ENCODE measurements around the gene QSOX2. TPM values are rescaled to one million over a fixed set of nuclear protein-coding genes. Genes with fewer than 3 reads are reported as not detected.

Gene QSOX2
- total RNA-seq, 2 donors from 2014 or later = 7.2 to 13.5 TPM

GRCh38 chr9:136189394-136190236 lies 56.0 kb downstream of the QSOX2 start:
- Histone ChIP-seq H3K27me3 (replicated peaks; ENCODE audit: insufficient read depth) (no peaks in the 10 kb centered on the region), H3K27ac (no peak overlapping the region), H3K4me3 (no peak overlapping the region), H3K9me3 (no peaks in the 10 kb centered on the region), H3K36me3 (no peaks in the 10 kb centered on the region), H3K4me1 (ENCODE audit: control insufficient read depth in 1 of 2, low read depth in 2 of 2) (no peaks in the 10 kb centered on the region)
- TF ChIP-seq CTCF (IDR thresholded peaks at IDR 0.05) = no peak
- ATAC-seq (ENCODE audit: insufficient number of reproducible peaks, low FRiP score, low read depth) = no peak
- no peak for DNase-seq (ENCODE audit: low spot score)

GRCh38 chr9:136187683-136188586 lies 57.7 kb downstream of the QSOX2 start:
- Histone ChIP-seq H3K4me1 (ENCODE audit: control insufficient read depth in 1 of 2, low read depth in 2 of 2) (no peaks in the 10 kb centered on the region), H3K9me3 (no peaks in the 10 kb centered on the region), H3K27ac (no peak overlapping the region), H3K27me3 (replicated peaks; ENCODE audit: insufficient read depth) (no peaks in the 10 kb centered on the region), H3K4me3 (no peak overlapping the region), H3K36me3 (no peaks in the 10 kb centered on the region)
- ATAC-seq (ENCODE audit: insufficient number of reproducible peaks, low FRiP score, low read depth) = no peak
- no peak for DNase-seq (ENCODE audit: low spot score)
- no peak for TF ChIP-seq CTCF (IDR thresholded peaks at IDR 0.05)

- no peak for ATAC-seq (ENCODE audit: insufficient number of reproducible peaks, low FRiP score, low read depth)
- Histone ChIP-seq H3K27ac (no peak overlapping the region), H3K36me3 (no peaks in the 10 kb centered on the region), H3K4me3 (no peak overlapping the region), H3K9me3 (no peaks in the 10 kb centered on the region), H3K4me1 (ENCODE audit: control insufficient read depth in 1 of 2, low read depth in 2 of 2) (no peaks in the 10 kb centered on the region), H3K27me3 (replicated peaks; ENCODE audit: insufficient read depth) (no peaks in the 10 kb centered on the region)
- no peak for DNase-seq (ENCODE audit: low spot score)
- no peak for TF ChIP-seq CTCF (IDR thresholded peaks at IDR 0.05)
These were observed 58.4 kb downstream of the QSOX2 start for GRCh38 chr9:136187197-136187596.

- DNase-seq (ENCODE audit: low spot score) (no peak), ATAC-seq (ENCODE audit: insufficient number of reproducible peaks, low FRiP score, low read depth) (no peak)
- no peaks in the 10 kb centered on the region for H3K36me3 ChIP-seq
- no peaks in the 10 kb centered on the region for H3K9me3 ChIP-seq
- H3K27ac ChIP-seq = no peak overlapping the region
- no peak for TF ChIP-seq CTCF (IDR thresholded peaks at IDR 0.05)
- H3K27me3 ChIP-seq (replicated peaks; ENCODE audit: insufficient read depth) = no peaks in the 10 kb centered on the region
- H3K4me3 ChIP-seq = no peak overlapping the region
- no peaks in the 10 kb centered on the region for H3K4me1 ChIP-seq (ENCODE audit: control insufficient read depth in 1 of 2, low read depth in 2 of 2)
These were observed 59.2 kb downstream of the QSOX2 start for GRCh38 chr9:136186386-136186785.
